Measurements from ENCODE around the gene SOHLH1.

GRCh38 chr9:135701067-135701958, 2.0 kb upstream of the SOHLH1 start:
- TF ChIP-seq CTCF (conservative IDR thresholded peaks at IDR 0.05) (no peak), EZH2 (IDR thresholded peaks at IDR 0.05; ENCODE audit: low read depth) (no peak)
